ENCODE data around the gene ISYNA1. TPM values are rescaled to one million over a fixed set of nuclear protein-coding genes. Genes with fewer than 3 reads are reported as not detected.

ISYNA1 gene
- total and polyA plus RNA-seq, 2 experiments from 2014 or later = 191 to 208 TPM

GRCh38 chr19:18457483-18458331 lies 19.8 kb upstream of the ISYNA1 start (continued):
- TF ChIP-seq CTCF (conservative IDR thresholded peaks at IDR 0.05; ENCODE audit: low read depth in 2 of 2) (no peak), STAT1 (IDR thresholded peaks at IDR 0.05; ENCODE audit: unreplicated experiment) (no peak), ETS1 (IDR thresholded peaks at IDR 0.05) (no peak), ZNF114 (CRISPR knock-in tag; IDR thresholded peaks at IDR 0.05) (no peak)

GRCh38 chr19:18456974-18457373 lies 19.0 kb upstream of the ISYNA1 start:
- no peaks in the 10 kb centered on the region for H3K9me2 ChIP-seq (ENCODE audit: insufficient read depth)
- H3K4me3 Mint-ChIP-seq = no peak overlapping the region
- peaks cover 17% of the 10 kb centered on the region for H3K36me3 Mint-ChIP-seq (ENCODE audit: low read depth)
- no peak for TF ChIP-seq CTCF (conservative IDR thresholded peaks at IDR 0.05; ENCODE audit: low read depth in 2 of 2)
- TF ChIP-seq ZNF114 (CRISPR knock-in tag; IDR thresholded peaks at IDR 0.05) = no peak
- TF ChIP-seq STAT1 (IDR thresholded peaks at IDR 0.05; ENCODE audit: unreplicated experiment) = no peak
- no peak for TF ChIP-seq REST (IDR thresholded peaks at IDR 0.05; ENCODE audit: unreplicated experiment)
- TF ChIP-seq POLR2AphosphoS5 (IDR thresholded peaks at IDR 0.05; ENCODE audit: low read depth) = no peak
- no peak for TF ChIP-seq CREB1 (CRISPR knock-in tag; IDR thresholded peaks at IDR 0.05; ENCODE audit: low read depth)
- no peak overlapping the region for H3K27ac ChIP-seq (ENCODE audit: low read depth)
- no peaks in the 10 kb centered on the region for H3K36me3 ChIP-seq (ENCODE audit: insufficient read depth)
- H3K4me2 ChIP-seq = no peak overlapping the region
- no peaks in the 10 kb centered on the region for H3K79me2 ChIP-seq (replicated peaks; ENCODE audit: insufficient read depth)
- H3K4me1 Mint-ChIP-seq = peaks cover 8% of the 10 kb centered on the region; the same call in 2 of the 3 replicates
- ATAC-seq = no peak
- no peak overlapping the region for H2AFZ ChIP-seq
- no peak overlapping the region for H3K27ac Mint-ChIP-seq
- DNase-seq (ENCODE audit: low spot score) = no peak
- H3K27me3 Mint-ChIP-seq (ENCODE audit: insufficient read depth, low read depth, poor library complexity) = peaks cover 12% of the 10 kb centered on the region
- H3F3A ChIP-seq (replicated peaks; ENCODE audit: low read depth) = no peaks in the 10 kb centered on the region
- H3K4me1 ChIP-seq (ENCODE audit: insufficient read depth) = no peaks in the 10 kb centered on the region
- no peak overlapping the region for H3K4me3 ChIP-seq
- H3K9me3 Mint-ChIP-seq = no peaks in the 10 kb centered on the region; the same call in 2 of the 3 replicates
- no peaks in the 10 kb centered on the region for H3K27me3 ChIP-seq (ENCODE audit: insufficient read depth)
- H4K20me1 ChIP-seq (replicated peaks; ENCODE audit: insufficient read depth) = no peaks in the 10 kb centered on the region; the same call in 1 of the 2 replicates
